Measurements from ENCODE around the gene RCVRN. TPM values are rescaled to one million over a fixed set of nuclear protein-coding genes. Genes with fewer than 3 reads are reported as not detected.

RCVRN gene
- total and polyA plus RNA-seq, 2 of the 4 experiments (the other 2 are of a cell fraction): not detected

- H2BK120ac ChIP-seq (ENCODE audit: low read depth, low read length): no peak overlapping the region
- H3K14ac ChIP-seq (replicated peaks; ENCODE audit: low read depth, low read length): no peak overlapping the region
- H3K27me3 ChIP-seq (ENCODE audit: control insufficient read depth, insufficient read depth, low read length): no peaks in the 10 kb centered on the region
- H2BK15ac ChIP-seq (ENCODE audit: low read depth, low read length): no peak overlapping the region
- no peak overlapping the region for H2AFZ ChIP-seq (replicated peaks; ENCODE audit: low read length, poor library complexity)
- H4K8ac ChIP-seq (ENCODE audit: low read depth in 2 of 2, low read length in 2 of 2): no peak overlapping the region
- dilution Hi-C loops (cut with HindIII; ENCODE audit: low sequenced_read_pairs, unreplicated experiment) (no loop called here), in situ Hi-C loops (cut with MboI; ENCODE audit: low sequenced_read_pairs) (no loop called here), intact Hi-C loops (cut with micrococcal nuclease) (no loop called here)
- H2AK9ac ChIP-seq (replicated peaks; ENCODE audit: low read depth, low read length, poor library complexity): no peak overlapping the region
- H3K4ac ChIP-seq (ENCODE audit: low read depth, low read length): no peak overlapping the region
- WGBS, 2 experiments (ENCODE audit: extremely low coverage in 2 of 2, insufficient read length in 1 of 2): 78% methylated on average over 6 of the region's 8 CpGs; no CpG with 5 or more reads in 1 of the 2 experiments
- H4K20me1 ChIP-seq (ENCODE audit: insufficient read depth, low read length): no peaks in the 10 kb centered on the region
- TF ChIP-seq POLR2A (IDR thresholded peaks at IDR 0.05; ENCODE audit: low read depth, low read length): no peak
- no peak for TF ChIP-seq CTCF (conservative IDR thresholded peaks at IDR 0.05; ENCODE audit: low read depth, low read length)
- TF ChIP-seq FOS (IDR thresholded peaks at IDR 0.05; ENCODE audit: low read depth, low read length): no peak
- TF ChIP-seq MAZ (IDR thresholded peaks at IDR 0.05; ENCODE audit: borderline replicate concordance, low read depth, low read length): no peak
- no peak for DNase-seq
- no peak overlapping the region for H3K9ac ChIP-seq (ENCODE audit: low read depth, low read length)
- H3K4me3 ChIP-seq (ENCODE audit: insufficient read depth, low read depth, low read length): no peak overlapping the region
- no peak overlapping the region for H3K4me2 ChIP-seq (ENCODE audit: low read depth, low read length)
- H3K79me1 ChIP-seq (ENCODE audit: low read depth in 1 of 2, low read length in 2 of 2): no peaks in the 10 kb centered on the region
- no peak overlapping the region for H2AK5ac ChIP-seq (ENCODE audit: low read depth, low read length)
- H3K56ac ChIP-seq (ENCODE audit: extremely low read depth, insufficient read depth, low read length): no peak overlapping the region
- no peak for ATAC-seq (ENCODE audit: low read depth)
- POLR2A ChIA-PET (ENCODE audit: unreplicated experiment): no interaction called here
- no peak overlapping the region for H2BK5ac ChIP-seq (ENCODE audit: low read depth, low read length, poor library complexity, severe bottlenecking)
- CTCF ChIA-PET: no interaction called here
- BruUV-seq (replicated peaks): no TSS peak
- no peak overlapping the region for H3K27ac ChIP-seq (ENCODE audit: insufficient read depth, low read length)
- H4K91ac ChIP-seq (ENCODE audit: insufficient read depth, low read depth, low read length): no peak overlapping the region
- H3K18ac ChIP-seq (ENCODE audit: low read depth, low read length): no peak overlapping the region
- peaks cover 3% of the 10 kb centered on the region for H3K9me3 ChIP-seq (ENCODE audit: control insufficient read depth, insufficient read depth, low read length)
- H3K4me1 ChIP-seq (ENCODE audit: control insufficient read depth, insufficient read depth, low read length): no peaks in the 10 kb centered on the region
- H4K5ac ChIP-seq (ENCODE audit: low read depth, low read length): no peak overlapping the region
- no peaks in the 10 kb centered on the region for H3K36me3 ChIP-seq (ENCODE audit: control insufficient read depth, insufficient read depth, low read length)
- no peak overlapping the region for H2BK20ac ChIP-seq (ENCODE audit: low read depth, low read length)
- H3K9me1 ChIP-seq (ENCODE audit: insufficient read depth, low read length): no peaks in the 10 kb centered on the region
- H3K23ac ChIP-seq (ENCODE audit: low read depth, low read length): no peak overlapping the region
Observed at GRCh38 chr17:9887508-9887907, 17.6 kb downstream of the RCVRN start.

Data from IMR-90 (cell line).